Nephron progenitor cell (in vitro differentiated cells): Measurements from ENCODE around the gene ANKRD30A.
"Not testable (repeated sequence)": the region's sequence is repeated elsewhere in the genome, so short reads cannot be mapped to it uniquely, and the experiment has no call there.

Experiments used
- DNase-seq: peaks from one replicate; pipeline ENCODE4 v3.0.0; 2021
- H3K27ac Mint-ChIP-seq: 2 replicates; pipeline ENCODE4 v1.8.0; 2021; ENCODE audit warnings: mild to moderate bottlenecking, moderate library complexity, mixed read lengths
- H3K27me3 Mint-ChIP-seq: 2 replicates; pipeline ENCODE4 v1.8.0; 2021; ENCODE audit warnings: mild to moderate bottlenecking, low read depth, mixed read lengths; ENCODE audit not compliant: poor library complexity
- H3K36me3 Mint-ChIP-seq: 2 replicates; pipeline ENCODE4 v1.8.0; 2021; ENCODE audit warnings: low read depth, mixed read lengths
- H3K4me1 Mint-ChIP-seq: 2 replicates; pipeline ENCODE4 v1.8.0; 2021; ENCODE audit warnings: mixed read lengths
- H3K4me3 Mint-ChIP-seq: 2 replicates; pipeline ENCODE4 v1.8.0; 2021; ENCODE audit warnings: mild to moderate bottlenecking, moderate library complexity, mixed read lengths
- H3K9me3 Mint-ChIP-seq: 2 replicates; pipeline ENCODE4 v1.8.0; 2021; ENCODE audit warnings: mild to moderate bottlenecking, moderate library complexity, mixed read lengths
- CTCF ChIP-seq: fragments of 200-600 bp; sonication (generic); IDR thresholded peaks from 2 replicates; pipeline ENCODE4 v1.5.0; 2021; ENCODE audit warnings: antibody characterized with exemption

ANKRD30A gene

GRCh38 chr10:37124532-37124931 is 866 bp upstream of the ANKRD30A start:
- Mint-ChIP-seq H3K4me1 (no peaks in the 10 kb centered on the region), H3K4me3 (no peak overlapping the region), H3K36me3 (no peaks in the 10 kb centered on the region), H3K27me3 (no peaks in the 10 kb centered on the region), H3K9me3 (peaks cover 61% of the 10 kb centered on the region), H3K27ac (no peak overlapping the region)
- no peak for DNase-seq
- TF ChIP-seq CTCF = no peak

- no peak for TF ChIP-seq CTCF
- Mint-ChIP-seq H3K9me3 (peaks cover 56% of the 10 kb centered on the region), H3K27ac (no peak overlapping the region), H3K36me3 (no peaks in the 10 kb centered on the region), H3K27me3 (no peaks in the 10 kb centered on the region), H3K4me3 (no peak overlapping the region), H3K4me1 (no peaks in the 10 kb centered on the region)
- DNase-seq = no peak
Measured at GRCh38 chr10:37125921-37126320, 523 bp downstream of the ANKRD30A start.

GRCh38 chr10:37146443-37146842 is 21.0 kb downstream of the ANKRD30A start:
- no peak for TF ChIP-seq CTCF
- no peak overlapping the region for H3K27ac Mint-ChIP-seq
- no peak overlapping the region for H3K4me3 Mint-ChIP-seq

GRCh38 chr10:37162430-37162829 is 37.0 kb downstream of the ANKRD30A start:
- not testable (repeated sequence) for H3K36me3 Mint-ChIP-seq, H3K4me3 Mint-ChIP-seq, H3K27me3 Mint-ChIP-seq, H3K27ac Mint-ChIP-seq, DNase-seq, H3K4me1 Mint-ChIP-seq
- H3K9me3 Mint-ChIP-seq = peaks cover 45% of the 10 kb centered on the region

More at GRCh38 chr10:37146443-37146842, 21.0 kb downstream of the ANKRD30A start:
- peaks cover 73% of the 10 kb centered on the region for H3K9me3 Mint-ChIP-seq
- no peak for DNase-seq
- H3K36me3 Mint-ChIP-seq = no peaks in the 10 kb centered on the region
- H3K27me3 Mint-ChIP-seq = no peaks in the 10 kb centered on the region
- no peaks in the 10 kb centered on the region for H3K4me1 Mint-ChIP-seq

- not testable (repeated sequence) for H3K27ac Mint-ChIP-seq, H3K4me1 Mint-ChIP-seq, H3K36me3 Mint-ChIP-seq, DNase-seq, H3K27me3 Mint-ChIP-seq, H3K4me3 Mint-ChIP-seq, H3K9me3 Mint-ChIP-seq
Measured at GRCh38 chr10:37171945-37172344, 46.5 kb downstream of the ANKRD30A start.

GRCh38 chr10:37178296-37178695 is 52.9 kb downstream of the ANKRD30A start:
- peaks cover 11% of the 10 kb centered on the region for H3K9me3 Mint-ChIP-seq
- DNase-seq, H3K4me1 Mint-ChIP-seq, H3K36me3 Mint-ChIP-seq, H3K27ac Mint-ChIP-seq, H3K4me3 Mint-ChIP-seq, H3K27me3 Mint-ChIP-seq: not testable (repeated sequence)

GRCh38 chr10:37182719-37183118 is 57.3 kb downstream of the ANKRD30A start:
- H3K27me3 Mint-ChIP-seq, H3K27ac Mint-ChIP-seq, H3K4me1 Mint-ChIP-seq, DNase-seq, H3K36me3 Mint-ChIP-seq, H3K4me3 Mint-ChIP-seq: not testable (repeated sequence)
- peaks cover 10% of the 10 kb centered on the region for H3K9me3 Mint-ChIP-seq

- Mint-ChIP-seq H3K9me3 (peaks cover 70% of the 10 kb centered on the region), H3K4me3 (no peak overlapping the region), H3K27me3 (no peaks in the 10 kb centered on the region), H3K36me3 (no peaks in the 10 kb centered on the region), H3K27ac (no peak overlapping the region), H3K4me1 (no peaks in the 10 kb centered on the region)
- TF ChIP-seq CTCF = no peak
- DNase-seq = no peak
Measured at GRCh38 chr10:37206132-37206531, 80.7 kb downstream of the ANKRD30A start.
